Vagina (tissue), 2 donors: Measurements from ENCODE around the gene CLDN19. TPM values are rescaled to one million over a fixed set of nuclear protein-coding genes. Genes with fewer than 3 reads are reported as not detected.

Source experiments
- DNase-seq, 2 donors: peaks; one replicate each; pipeline ENCODE4 v3.0.0-alpha.2; 2017; ENCODE audit errors: extremely low spot score in 2 of 2
- H3K27ac ChIP-seq: fragments of 200-600 bp; sonication (generic); one replicate; pipeline ENCODE4 v1.5.1; 2019
- H3K27me3 ChIP-seq: fragments of 200-600 bp; sonication (generic); one replicate; pipeline ENCODE4 v1.5.1; 2019
- H3K36me3 ChIP-seq, 2 donors: fragments of 200-600 bp; sonication (generic); one replicate each; pipeline ENCODE4 v1.5.1; 2017 to 2019
- H3K4me1 ChIP-seq: fragments of 200-600 bp; sonication (generic); one replicate; pipeline ENCODE4 v1.5.1; 2019
- H3K4me3 ChIP-seq, 2 donors: fragments of 200-600 bp; sonication (generic); 1 replicate in 1 of 2; 2 replicates in 1 of 2; pipeline ENCODE4 v1.5.1; 2016 to 2019
- H3K9me3 ChIP-seq: fragments of 200-600 bp; sonication (generic); one replicate; pipeline ENCODE4 v1.5.1; 2019
- POLR2A ChIP-seq, 2 donors: fragments of 450-650 bp; IDR thresholded peaks; one replicate each; pipeline ENCODE4 v1.6.1; 2017; ENCODE audit warnings: antibody characterized with exemption in 2 of 2, mild to moderate bottlenecking in 2 of 2, moderate library complexity in 2 of 2
- POLR2AphosphoS5 ChIP-seq, 2 donors: sonication (generic); formaldehyde crosslinking; IDR thresholded peaks; one replicate each; pipeline ENCODE4 v1.9.0; 2017; ENCODE audit warnings: antibody characterized with exemption in 2 of 2, mild to moderate bottlenecking in 2 of 2, low read depth in 1 of 2; ENCODE audit not compliant: insufficient read depth in 1 of 2
- intact Hi-C: fragments of 100-400 bp; cut with DNase I; formaldehyde crosslinking; loops from one replicate; pipeline ENCODE4 v1.15.1; 2023
- total RNA-seq: library from RNA; depleted of rRNA; stranded (reverse); fragments of >200 nt; gene quantifications from one replicate; pipeline ENCODE4 v1.2.3, GENCODE V29; 2016
- TF ChIP-seq, protein P1 (sequence below), 3 experiments: fragments of 450-650 bp in 2 of 3; fragments of 200-600 bp in 1 of 3; sonication (generic) in 1 of 3; IDR thresholded peaks; one replicate each; pipeline ENCODE4 v1.5.1; 2017 to 2019; ENCODE audit warnings: antibody characterized with exemption in 3 of 3, mild to moderate bottlenecking in 2 of 3, moderate library complexity in 2 of 3

The CLDN19 gene
- total RNA-seq, 1 donor from 2014 or later, result not detected

DNA sequence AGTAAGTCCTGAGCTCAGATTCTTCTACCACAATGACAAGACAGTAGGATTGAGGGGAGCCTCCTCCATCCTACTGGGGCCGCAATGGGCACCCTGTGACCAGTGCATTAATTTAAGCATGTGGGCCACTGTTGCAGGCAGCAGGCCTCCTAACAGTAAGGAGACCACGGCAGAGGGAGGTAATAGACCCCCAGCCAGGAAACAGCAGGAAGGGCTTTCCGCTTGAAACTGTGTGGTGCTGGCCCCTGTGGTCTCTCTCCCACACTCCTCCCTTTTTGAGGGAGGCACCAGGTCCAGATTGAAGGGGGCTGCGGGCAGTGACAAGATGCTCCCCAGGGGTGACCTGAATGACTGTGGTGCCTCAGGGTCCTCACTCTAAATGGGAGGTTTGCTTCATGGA lies 1.7 kb upstream of the CLDN19 start:
- Histone ChIP-seq H3K36me3 (peaks cover 0 to 12% of the 10 kb centered on the region in 2 donors), H3K27me3 (no peaks in the 10 kb centered on the region), H3K9me3 (no peaks in the 10 kb centered on the region), H3K4me3 (no peak overlapping the region), H3K27ac (no peak overlapping the region), H3K4me1 (peaks cover 26% of the 10 kb centered on the region)
- TF ChIP-seq, protein P1, sequence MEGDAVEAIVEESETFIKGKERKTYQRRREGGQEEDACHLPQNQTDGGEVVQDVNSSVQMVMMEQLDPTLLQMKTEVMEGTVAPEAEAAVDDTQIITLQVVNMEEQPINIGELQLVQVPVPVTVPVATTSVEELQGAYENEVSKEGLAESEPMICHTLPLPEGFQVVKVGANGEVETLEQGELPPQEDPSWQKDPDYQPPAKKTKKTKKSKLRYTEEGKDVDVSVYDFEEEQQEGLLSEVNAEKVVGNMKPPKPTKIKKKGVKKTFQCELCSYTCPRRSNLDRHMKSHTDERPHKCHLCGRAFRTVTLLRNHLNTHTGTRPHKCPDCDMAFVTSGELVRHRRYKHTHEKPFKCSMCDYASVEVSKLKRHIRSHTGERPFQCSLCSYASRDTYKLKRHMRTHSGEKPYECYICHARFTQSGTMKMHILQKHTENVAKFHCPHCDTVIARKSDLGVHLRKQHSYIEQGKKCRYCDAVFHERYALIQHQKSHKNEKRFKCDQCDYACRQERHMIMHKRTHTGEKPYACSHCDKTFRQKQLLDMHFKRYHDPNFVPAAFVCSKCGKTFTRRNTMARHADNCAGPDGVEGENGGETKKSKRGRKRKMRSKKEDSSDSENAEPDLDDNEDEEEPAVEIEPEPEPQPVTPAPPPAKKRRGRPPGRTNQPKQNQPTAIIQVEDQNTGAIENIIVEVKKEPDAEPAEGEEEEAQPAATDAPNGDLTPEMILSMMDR (IDR thresholded peaks at IDR 0.05), result no peak
- TF ChIP-seq POLR2AphosphoS5 (IDR thresholded peaks at IDR 0.05; ENCODE audit: insufficient read depth in 1 of 2, low read depth in 1 of 2) (no peak), POLR2A (IDR thresholded peaks at IDR 0.05) (no peak)
- DNase-seq, result no peak
- intact Hi-C loops, result no loop called here

- DNase-seq, result no peak
- intact Hi-C loops, result no loop called here
- Histone ChIP-seq H3K27me3 (no peaks in the 10 kb centered on the region), H3K9me3 (no peaks in the 10 kb centered on the region), H3K36me3 (peaks cover 0 to 6% of the 10 kb centered on the region in 2 donors), H3K4me3 (no peak overlapping the region), H3K4me1 (peaks cover 33% of the 10 kb centered on the region), H3K27ac (no peak overlapping the region)
- no peak for TF ChIP-seq POLR2A (IDR thresholded peaks at IDR 0.05)
- TF ChIP-seq, protein P1 (IDR thresholded peaks at IDR 0.05), result no peak
- no peak for TF ChIP-seq POLR2AphosphoS5 (IDR thresholded peaks at IDR 0.05; ENCODE audit: insufficient read depth in 1 of 2, low read depth in 1 of 2)
Measured at GRCh38 chr1:42740851-42741580, 980 bp upstream of the CLDN19 start.

GRCh38 chr1:42738678-42739226 lies 1.3 kb downstream of the CLDN19 start:
- Histone ChIP-seq H3K4me3 (no peak overlapping the region), H3K4me1 (peaks cover 36% of the 10 kb centered on the region), H3K36me3 (no peaks in the 10 kb centered on the region), H3K27ac (no peak overlapping the region), H3K27me3 (no peaks in the 10 kb centered on the region), H3K9me3 (no peaks in the 10 kb centered on the region)
- intact Hi-C loops, result no loop called here
- TF ChIP-seq POLR2A (IDR thresholded peaks at IDR 0.05) (no peak), POLR2AphosphoS5 (IDR thresholded peaks at IDR 0.05; ENCODE audit: insufficient read depth in 1 of 2, low read depth in 1 of 2) (no peak)
- TF ChIP-seq, protein P1 (IDR thresholded peaks at IDR 0.05), result no peak
- no peak for DNase-seq

- H3K36me3 ChIP-seq, result no peaks in the 10 kb centered on the region
- H3K4me1 ChIP-seq, result peaks cover 36% of the 10 kb centered on the region
- no peaks in the 10 kb centered on the region for H3K27me3 ChIP-seq
- DNase-seq, result no peak
- no peak for TF ChIP-seq POLR2A (IDR thresholded peaks at IDR 0.05)
- TF ChIP-seq POLR2AphosphoS5 (IDR thresholded peaks at IDR 0.05; ENCODE audit: insufficient read depth in 1 of 2, low read depth in 1 of 2), result no peak
- TF ChIP-seq, protein P1 (IDR thresholded peaks at IDR 0.05), result no peak
- H3K4me3 ChIP-seq, result no peak overlapping the region
- H3K9me3 ChIP-seq, result no peaks in the 10 kb centered on the region
- no peak overlapping the region for H3K27ac ChIP-seq
- intact Hi-C loops, result no loop called here
Measured at GRCh38 chr1:42737986-42738677, 1.9 kb downstream of the CLDN19 start.
